ENCODE data around the gene HCFC1.

The HCFC1 gene

DNA sequence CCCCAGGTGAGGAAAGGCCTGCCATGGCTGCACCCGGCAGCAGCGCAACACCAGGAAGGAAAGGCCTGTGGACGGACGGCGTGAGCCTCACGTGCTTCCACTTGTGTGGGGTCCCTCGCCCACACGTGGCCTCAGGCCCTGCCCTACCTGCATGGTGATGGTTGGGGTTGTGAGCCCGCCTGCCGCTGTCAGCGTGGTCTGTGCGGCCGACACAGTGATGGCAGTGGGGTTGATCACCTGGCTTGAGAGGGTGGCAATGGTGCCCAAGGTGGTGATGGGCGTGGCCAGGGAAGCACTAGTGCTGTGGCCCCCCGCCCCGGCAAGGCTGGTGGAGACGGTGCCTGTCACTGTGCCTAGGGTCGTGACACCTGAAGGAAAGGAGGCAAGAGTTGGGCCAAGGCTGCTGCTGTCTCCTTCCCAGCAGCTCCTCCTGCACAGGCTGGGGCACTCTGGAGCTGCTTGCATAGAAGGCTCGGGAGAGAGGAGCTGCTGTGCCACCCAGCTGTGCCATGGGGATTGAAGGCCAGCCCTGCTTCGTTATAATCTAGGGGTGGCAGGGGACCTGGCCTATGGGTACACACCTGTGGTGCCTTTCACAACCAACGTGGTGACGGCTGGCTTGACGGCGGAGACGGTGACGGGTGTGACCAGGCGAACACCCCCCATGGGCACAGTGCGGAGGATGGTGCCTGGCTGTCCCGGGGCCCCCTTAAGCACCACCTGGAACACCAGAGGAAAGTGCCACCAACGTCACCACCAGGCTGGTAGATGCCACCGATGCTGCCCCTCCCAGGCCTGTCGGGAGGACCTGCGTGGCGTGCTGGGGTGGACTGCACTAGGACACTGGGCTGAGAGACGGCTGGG, 15.3 kb downstream of the HCFC1 start:
- no peak for DNase-seq

DNA sequence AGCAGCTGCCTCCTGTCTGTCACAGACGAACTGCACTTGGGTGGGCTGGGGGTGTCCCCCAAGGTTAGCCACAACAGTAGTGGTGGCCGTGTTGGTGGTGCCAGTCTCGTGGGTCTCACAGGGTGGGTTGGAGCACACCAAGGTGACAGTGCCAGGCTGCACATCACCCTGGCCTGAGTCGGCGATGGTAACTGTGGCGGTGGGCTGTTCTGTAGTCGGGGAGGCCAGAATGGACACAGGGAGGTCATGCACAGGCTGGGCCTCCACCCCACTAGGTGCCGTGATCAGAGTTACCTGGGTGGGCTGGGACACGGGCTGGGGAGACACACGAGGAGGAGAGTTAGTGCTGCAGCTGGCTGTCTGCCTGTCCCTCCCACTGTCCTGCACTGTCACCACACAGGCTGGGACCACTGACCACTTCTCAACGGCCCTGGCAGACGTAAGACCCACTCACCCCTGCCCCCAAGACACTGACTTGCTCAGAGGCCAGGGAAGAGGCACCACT, 16.3 kb downstream of the HCFC1 start:
- no peak for DNase-seq

DNA sequence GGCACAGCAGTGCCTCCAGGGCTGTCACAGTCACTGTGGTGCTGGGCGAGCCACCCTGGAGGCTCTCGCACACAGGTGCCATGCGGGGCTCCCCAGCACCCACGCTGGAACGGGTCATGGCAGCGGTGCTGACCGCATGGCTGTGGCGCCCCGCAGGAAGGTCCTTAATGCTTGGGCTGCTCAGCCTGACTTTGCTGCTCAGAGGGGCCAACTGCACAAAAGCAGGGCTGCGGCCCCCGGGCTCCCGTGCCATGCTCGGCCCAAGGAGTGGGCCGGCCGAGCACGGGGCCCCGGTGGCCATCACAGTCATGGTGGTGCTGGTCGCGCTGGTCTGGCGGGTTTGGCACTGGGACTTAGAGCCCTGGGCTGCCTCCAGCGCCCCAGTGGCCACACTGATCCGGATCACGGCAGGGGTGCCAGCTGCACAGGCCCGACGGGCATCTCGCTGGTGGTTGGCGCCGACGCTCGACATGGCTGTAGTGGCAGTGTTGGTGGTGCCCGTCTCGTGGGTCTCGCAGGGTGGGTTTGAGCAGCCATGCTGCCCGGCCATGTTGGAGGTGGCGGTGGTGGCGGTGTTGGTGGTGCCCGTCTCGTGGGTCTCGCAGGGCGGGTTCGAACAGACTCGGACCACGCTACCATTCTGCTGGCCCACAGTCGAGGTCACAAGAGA, 16.9 kb downstream of the HCFC1 start:
- DNase-seq = no peak

DNA sequence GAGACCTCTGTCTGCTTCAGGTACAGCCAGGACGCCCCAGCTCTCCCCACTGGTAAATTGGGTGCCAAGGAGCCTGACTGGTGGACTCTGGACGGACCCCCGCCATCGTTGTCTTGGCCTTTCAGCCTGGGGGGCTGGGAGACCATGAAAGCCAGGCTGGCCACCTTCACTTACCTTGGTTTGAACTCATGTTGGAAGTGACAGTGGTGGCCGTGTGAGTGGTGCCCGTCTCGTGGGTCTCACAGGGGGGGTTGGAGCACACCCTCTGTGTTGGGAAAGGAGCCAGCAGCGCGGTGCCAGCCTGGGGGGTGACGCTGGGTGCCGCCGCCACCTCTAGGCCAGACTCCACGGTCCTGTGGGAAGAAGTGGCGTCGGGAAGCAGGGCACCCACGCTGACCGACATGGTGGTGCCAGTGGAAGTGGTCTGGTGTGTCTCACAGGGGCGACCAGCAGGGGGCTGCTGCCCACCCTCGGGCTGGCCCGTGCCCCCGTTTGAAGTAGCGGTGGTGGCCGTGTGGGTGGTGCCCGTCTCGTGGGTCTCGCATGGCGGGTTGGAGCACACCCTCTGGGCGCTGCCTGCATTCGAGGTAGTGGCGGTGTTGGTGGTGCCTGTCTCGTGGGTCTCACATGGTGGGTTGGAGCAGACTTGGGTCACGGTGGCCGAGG, 17.6 kb downstream of the HCFC1 start:
- no peak for DNase-seq

GRCh38 chrX:153953342-153953830, 18.2 kb downstream of the HCFC1 start:
- DNase-seq = peak; percentile 24 to 28

DNA sequence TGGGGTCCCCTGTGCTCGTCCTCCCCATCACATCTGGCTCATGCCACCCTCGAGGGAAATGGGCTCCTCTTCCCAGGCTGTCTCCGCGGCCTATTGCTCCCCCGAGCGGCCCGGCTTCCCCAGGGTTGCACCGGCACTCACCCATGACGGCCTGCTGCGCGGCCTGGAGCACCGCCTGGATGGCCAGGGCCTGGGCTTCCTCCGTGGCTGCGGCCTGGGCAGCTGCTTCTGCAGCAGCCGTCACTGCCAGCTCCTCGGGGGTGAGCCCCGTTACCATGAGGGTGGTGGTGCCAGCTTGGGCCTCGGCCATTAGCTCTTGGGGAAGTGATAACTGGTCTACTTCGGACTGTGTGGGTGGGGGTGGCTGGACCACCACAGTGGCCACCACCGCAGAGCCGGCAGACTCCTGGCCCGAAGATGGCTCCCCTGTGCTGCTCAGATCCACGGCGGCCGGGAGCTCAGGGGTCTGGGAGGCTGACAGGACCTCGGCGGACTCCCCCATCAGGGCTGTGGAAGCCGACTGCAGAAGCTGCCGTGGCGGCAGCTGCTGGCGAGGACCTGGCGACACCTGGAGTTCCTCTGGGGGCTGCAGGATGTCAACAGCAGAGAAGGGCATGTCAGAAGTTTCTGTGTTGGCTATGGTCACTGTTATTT, 19.1 kb downstream of the HCFC1 start:
- no peak for DNase-seq

GRCh38 chrX:153951683-153952372, 19.8 kb downstream of the HCFC1 start:
- no peak for DNase-seq

- DNase-seq = no peak
These were observed 21.5 kb downstream of the HCFC1 start for GRCh38 chrX:153950127-153950526.

DNA sequence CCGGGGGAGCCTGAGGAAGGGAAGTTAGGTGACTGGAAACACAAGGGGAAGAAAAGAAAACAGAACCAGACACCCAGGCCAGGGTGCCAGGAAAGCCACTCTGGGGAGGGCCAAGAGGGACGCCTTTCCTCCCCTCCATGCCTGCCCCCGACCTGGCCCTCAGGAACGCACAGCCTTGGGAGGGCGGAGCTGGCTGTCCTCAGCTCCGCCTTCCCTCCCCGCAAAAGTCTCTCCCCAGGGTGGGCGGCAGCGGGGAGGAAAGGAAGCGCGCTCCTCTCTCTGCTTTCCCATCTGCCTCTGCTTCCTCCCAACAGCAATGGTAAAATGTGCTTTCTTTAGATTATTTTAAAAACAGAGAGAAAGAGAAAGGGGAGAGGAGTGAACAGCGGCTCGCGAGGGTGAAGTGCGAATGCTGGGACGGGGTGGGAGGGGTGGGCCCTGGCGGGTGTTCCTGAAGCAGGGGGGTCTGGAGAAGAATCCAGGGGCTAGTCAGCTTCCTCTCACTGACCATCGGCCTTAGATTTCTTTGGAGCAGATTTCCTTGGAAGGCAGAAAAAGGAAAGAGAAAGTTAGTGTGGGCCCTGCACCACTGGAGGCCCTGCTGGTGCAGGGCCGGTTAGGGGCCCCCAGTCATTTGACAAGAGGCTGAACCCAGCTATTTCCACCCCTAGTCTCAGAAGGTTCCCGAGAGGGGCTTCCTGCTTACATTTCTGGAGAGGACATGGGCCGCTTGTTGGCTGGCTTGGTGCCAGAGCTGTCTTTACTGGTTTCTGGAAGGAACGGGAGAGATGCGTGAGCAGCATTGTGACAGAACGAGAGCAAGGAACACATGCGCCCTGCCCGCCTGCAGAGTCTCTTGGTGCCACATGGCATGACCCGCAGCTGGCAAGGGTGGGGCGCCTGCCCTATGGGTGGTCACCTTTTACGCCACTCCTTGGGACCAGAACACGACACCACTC, 22.5 kb downstream of the HCFC1 start:
- DNase-seq = no peak

- DNase-seq = no peak
These were observed 23.6 kb downstream of the HCFC1 start for GRCh38 chrX:153948002-153948466.

GRCh38 chrX:153947009-153947769, 24.4 kb downstream of the HCFC1 start:
- DNase-seq = peak; percentile 69 to 76

DNA sequence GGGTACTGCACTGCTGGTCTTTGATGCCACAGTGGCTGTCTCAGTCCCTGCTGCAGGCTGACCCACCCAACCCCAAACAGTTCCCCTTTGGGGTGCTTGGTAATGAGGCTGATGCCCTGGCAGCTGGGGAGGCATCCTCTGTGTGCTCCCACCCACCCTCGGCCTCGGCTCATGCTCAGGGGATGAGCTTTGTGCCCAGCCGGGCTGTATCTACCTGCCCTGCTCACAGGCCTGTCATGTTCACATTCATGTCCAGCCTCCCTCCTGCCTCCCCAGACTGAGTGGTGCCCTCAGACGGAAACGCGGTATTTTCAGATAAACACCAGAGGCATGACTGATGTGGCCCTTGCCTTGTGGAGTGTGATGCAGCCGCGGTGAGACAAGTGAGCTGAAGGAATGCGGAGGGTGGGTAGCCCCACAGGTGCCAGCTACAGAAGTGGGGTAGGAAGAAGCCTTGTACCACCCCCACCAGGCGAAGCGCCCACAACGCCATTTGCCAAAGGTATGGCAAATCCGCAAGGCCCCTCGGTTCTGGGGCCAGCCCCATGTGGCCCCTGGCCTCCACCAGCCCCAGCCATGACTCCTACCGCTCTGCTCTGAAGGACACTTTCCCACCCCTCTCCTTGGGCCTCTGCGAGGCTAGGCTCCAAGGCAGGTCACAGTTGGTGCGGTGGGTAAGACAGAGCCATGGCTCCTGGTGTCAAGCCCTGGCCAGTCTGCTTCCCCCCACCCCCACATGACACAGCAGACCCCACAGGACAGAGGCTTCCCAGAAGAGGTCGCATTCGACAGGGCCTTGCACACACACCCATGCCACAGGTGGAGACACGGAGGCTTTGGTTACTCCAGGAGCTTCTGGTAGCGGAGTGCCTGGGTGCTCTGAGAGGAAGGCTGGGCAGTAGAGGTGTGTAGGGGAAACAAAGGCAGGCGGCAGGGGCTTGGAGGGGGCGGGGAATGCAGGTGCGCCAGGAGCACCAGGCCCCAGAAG, 25.4 kb downstream of the HCFC1 start:
- DNase-seq = no peak

- DNase-seq = no peak
These were observed 26.8 kb downstream of the HCFC1 start for GRCh38 chrX:153944800-153945150.

- DNase-seq = peak in 1 of 2 experiments; percentile 20
These were observed 27.3 kb downstream of the HCFC1 start, which contains the start of gene RENBP for GRCh38 chrX:153944140-153944799. Gene RENBP, minus strand, starts transcription at chrX:153944643. Its CDS starts 33 bp downstream, at chrX:153944610.

DNA sequence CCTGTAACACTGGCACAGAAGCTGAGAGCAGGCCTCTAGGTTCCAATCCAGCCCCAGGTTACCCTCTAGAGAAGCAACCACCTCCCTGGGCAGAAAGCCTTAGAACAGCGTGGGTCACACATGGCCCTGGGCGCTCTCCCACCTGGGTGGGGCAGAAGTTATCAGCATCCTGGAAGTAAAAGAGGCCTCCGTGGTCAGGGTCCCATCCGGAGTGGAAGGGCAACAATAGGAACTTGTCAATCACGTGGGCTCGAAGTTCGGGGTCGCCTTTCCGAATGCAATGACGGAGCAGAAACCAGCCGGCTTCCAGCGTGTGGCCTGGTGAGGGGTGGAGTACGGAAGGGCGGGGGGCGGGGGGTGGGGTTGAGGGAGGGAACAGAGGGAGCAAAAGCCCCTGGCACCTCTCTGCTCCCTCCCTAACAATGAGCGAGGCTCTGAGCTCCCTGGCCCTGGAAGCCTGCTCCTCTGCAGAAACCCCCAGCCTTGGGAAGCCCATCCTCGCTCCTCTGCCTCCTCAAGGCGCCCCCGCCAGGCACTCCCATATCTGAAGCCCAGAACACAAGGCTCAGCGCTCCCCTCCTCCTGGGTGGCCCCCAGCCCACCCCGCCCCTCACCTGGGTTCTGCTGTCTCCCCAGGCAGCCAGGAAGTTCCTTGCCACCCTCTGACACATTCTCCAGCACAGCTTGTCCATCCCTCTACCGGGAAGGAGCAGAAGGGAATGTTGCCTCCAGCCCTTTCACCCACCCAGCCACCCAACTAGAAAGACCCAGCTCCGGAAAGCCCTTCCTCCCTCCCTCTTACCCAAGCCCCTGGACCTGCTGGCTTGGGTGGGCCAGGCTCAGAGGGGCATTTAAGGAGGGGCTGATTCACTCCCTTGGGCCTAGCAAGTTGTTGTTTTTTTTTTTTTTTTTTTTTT, 30.0 kb downstream of the HCFC1 start:
- DNase-seq = no peak

DNA sequence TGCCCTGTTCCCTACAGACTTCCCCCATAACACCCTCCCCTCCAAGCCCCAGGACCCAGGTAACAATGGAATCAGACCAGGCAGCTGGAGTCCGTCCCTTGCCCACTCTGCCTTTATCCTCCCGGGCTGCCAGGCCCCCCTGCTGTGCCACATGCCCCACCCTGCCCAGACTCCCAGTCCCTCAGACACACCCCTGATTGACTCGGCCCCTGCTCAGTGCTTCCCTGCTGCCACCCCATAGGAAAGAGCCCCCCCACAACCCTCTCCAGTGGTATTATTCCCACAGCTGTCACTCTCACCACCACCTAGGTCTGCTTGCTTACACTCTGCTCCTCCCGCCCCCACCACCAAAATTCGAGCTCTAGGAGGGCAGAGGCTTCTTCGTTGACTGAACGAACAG, 32.0 kb downstream of the HCFC1 start:
- DNase-seq = no peak

- no peak for DNase-seq
These were observed 33.3 kb downstream of the HCFC1 start for GRCh38 chrX:153938226-153938786.
